Activated naive CD4-positive, alpha-beta T cell treated with anti-CD3 and anti-CD28 coated beads, Interleukin-2, amount 50 U/mL, for 72 hours (primary cell): ENCODE measurements around the gene POLR2C. TPM values are rescaled to one million over a fixed set of nuclear protein-coding genes. Genes with fewer than 3 reads are reported as not detected.
"Not testable (repeated sequence)": the region's sequence is repeated elsewhere in the genome, so short reads cannot be mapped to it uniquely, and the experiment has no call there.

Experiments
- ATAC-seq, 2 donors: fragments of 150-1000 bp; cut with Tn5 transposase; 2 replicates each; pipeline ENCODE4 v1.10.0; 2021; ENCODE audit warnings: mild to moderate bottlenecking in 2 of 2, moderate library complexity in 2 of 2
- DNase-seq, 2 donors: peaks; one replicate each; pipeline ENCODE4 v3.0.0; 2021 to 2022; ENCODE audit warnings: low spot score in 2 of 2
- H3K27ac Mint-ChIP-seq, 2 donors: one replicate each; pipeline ENCODE4 v1.8.0; 2022; ENCODE audit warnings: mild to moderate bottlenecking in 2 of 2, mixed read lengths in 2 of 2
- H3K36me3 Mint-ChIP-seq, 2 donors: one replicate each; pipeline ENCODE4 v1.8.0; 2022; ENCODE audit warnings: mixed read lengths in 2 of 2
- H3K9me3 Mint-ChIP-seq, 2 donors: one replicate each; pipeline ENCODE4 v1.8.0; 2022; ENCODE audit warnings: mixed read lengths in 2 of 2
- total RNA-seq, 2 donors: library from RNA; stranded (reverse); gene quantifications; one replicate each; pipeline ENCODE4 v1.2.3, GENCODE V29; 2022

The POLR2C gene
- 10 to 100 TPM; 64.3 to 65.3 TPM for total RNA-seq

DNA sequence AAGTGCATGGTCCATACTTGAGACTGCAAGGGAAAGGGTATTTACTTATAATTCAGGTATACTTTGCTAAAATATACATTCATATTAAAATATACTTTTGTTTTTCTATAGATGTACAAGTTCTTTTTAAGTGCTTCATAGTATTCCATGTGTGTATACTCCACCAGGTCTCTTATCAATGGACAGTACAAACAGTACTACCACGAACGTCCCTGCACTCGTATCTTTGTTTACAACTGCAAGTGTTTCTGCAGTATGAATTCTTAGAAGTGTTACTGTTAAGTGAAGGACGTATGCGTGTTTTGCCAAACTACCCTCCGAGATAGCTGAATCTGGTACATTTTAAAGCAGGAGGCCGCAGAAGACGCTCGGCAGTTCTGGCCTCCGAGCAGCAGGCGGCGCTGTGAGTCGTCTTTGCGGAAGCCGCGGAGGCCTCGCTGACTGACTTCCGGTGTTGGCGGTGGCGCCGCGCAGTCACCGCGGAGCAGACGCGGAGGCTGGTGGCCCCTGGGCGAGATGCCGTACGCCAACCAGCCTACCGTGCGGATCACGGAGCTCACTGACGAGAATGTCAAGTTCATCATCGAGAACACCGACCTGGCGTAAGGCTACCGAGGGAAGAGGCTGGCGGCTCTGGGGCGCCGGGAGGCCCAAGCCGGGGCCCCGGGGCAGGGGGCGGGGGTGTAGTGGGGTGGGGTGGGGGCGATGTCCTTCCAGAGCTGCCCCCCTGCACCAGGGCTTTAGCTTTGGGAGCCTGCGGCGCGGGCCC is at the start of gene POLR2C:
Gene POLR2C, plus strand, starts transcription at position 471 of the 769 bp plus-strand sequence. Its CDS starts 46 bp downstream, at position 517.
- no peaks in the 10 kb centered on the region for H3K9me3 Mint-ChIP-seq
- DNase-seq (peak; percentile 90 to 97), ATAC-seq (peak; percentile 98 to 99)
- H3K36me3 Mint-ChIP-seq: peaks cover 11 to 20% of the 10 kb centered on the region in 2 donors
- H3K27ac Mint-ChIP-seq: peak within 1 kb of the TSS; percentile 73 to 98

DNA sequence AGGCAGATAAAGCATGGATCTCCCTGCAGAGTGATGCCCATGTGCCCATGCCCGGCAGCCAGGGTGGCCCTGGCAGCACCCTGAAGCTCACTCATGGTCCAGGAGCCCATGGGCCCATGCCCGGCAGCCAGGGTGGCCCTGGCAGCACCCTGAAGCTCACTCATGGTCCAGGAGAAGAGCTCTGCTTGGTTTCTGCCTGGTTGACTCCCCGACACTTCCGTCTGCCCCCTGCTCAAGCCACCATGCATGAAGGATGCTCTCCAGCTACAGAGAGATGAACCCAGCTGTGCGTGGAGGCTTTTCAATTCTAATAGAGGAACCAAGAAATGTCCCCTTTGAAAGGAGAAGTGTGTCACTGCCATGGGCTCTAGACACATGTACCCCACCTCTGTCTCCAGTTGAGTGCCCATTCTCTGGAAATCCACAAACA is 49.2 kb upstream of the POLR2C start:
- Mint-ChIP-seq H3K9me3 (no peaks in the 10 kb centered on the region), H3K27ac (no peak overlapping the region), H3K36me3 (no peaks in the 10 kb centered on the region)
- no peak for DNase-seq
- ATAC-seq: no peak

DNA sequence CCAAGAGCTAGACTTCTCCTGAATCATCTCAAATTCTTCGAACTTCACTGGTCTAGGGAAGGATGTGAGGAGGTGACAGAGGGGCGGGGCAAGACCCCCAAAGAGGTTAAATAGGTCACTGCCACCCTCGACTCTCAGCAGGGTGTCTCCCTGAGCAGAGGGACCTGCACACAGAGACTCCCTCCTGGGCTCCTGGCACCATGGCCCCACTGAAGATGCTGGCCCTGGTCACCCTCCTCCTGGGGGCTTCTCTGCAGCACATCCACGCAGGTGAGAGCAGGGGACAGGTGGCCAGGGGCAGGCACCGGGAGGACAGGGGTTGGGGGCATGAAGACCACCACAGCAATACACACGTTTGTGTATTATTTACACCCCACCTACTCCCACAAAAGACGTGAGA is 48.7 kb upstream of the POLR2C start:
- ATAC-seq (no peak), DNase-seq (no peak)
- no peak overlapping the region for H3K27ac Mint-ChIP-seq
- H3K9me3 Mint-ChIP-seq: no peaks in the 10 kb centered on the region
- no peaks in the 10 kb centered on the region for H3K36me3 Mint-ChIP-seq

- Mint-ChIP-seq H3K36me3 (no peaks in the 10 kb centered on the region), H3K27ac (no peak overlapping the region), H3K9me3 (no peaks in the 10 kb centered on the region)
- DNase-seq (no peak), ATAC-seq (no peak)
These were observed 46.4 kb upstream of the POLR2C start for GRCh38 chr16:57416084-57416483.

GRCh38 chr16:57419506-57419905 is 43.0 kb upstream of the POLR2C start:
- ATAC-seq: no peak
- Mint-ChIP-seq H3K27ac (peak overlapping the region in 1 of 2 donors; percentile 98), H3K9me3 (no peaks in the 10 kb centered on the region), H3K36me3 (no peaks in the 10 kb centered on the region)
- DNase-seq: no peak

GRCh38 chr16:57422026-57422944 is 40.2 kb upstream of the POLR2C start:
- Mint-ChIP-seq H3K36me3 (no peaks in the 10 kb centered on the region), H3K27ac (peak overlapping the region; percentile 2 to 60), H3K9me3 (no peaks in the 10 kb centered on the region)
- ATAC-seq (no peak), DNase-seq (peak in 1 of 2 donors; percentile 34)

- DNase-seq: no peak
- Mint-ChIP-seq H3K36me3 (peaks cover 0 to 4% of the 10 kb centered on the region in 2 donors), H3K9me3 (no peaks in the 10 kb centered on the region), H3K27ac (no peak overlapping the region)
- no peak for ATAC-seq
These were observed 39.3 kb upstream of the POLR2C start for GRCh38 chr16:57423152-57423551.

GRCh38 chr16:57424583-57424982 is 37.9 kb upstream of the POLR2C start:
- Mint-ChIP-seq H3K36me3 (peaks cover 0 to 4% of the 10 kb centered on the region in 2 donors), H3K9me3 (no peaks in the 10 kb centered on the region), H3K27ac (peak overlapping the region in 1 of 2 donors; percentile 70)
- DNase-seq: no peak
- no peak for ATAC-seq

DNA sequence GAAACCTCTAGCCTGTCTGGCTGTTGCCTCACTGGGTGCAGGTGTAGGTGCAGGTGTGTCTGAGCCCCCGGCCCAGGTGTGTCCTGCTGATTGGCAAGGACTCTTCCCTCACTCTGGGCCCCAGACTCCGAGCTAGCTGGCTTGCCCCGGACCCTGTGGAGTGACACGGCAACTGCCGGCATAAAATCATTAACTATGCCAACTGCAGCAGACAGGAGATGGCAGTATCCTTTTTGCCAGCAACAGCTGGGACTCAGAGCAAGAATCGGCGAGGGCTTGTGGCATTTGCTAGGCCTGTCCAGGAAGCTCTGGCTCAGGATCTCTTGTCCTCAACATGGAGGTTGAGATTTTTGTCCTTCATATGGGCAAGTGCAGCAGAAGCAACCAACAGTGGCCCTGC is 36.1 kb upstream of the POLR2C start:
- no peaks in the 10 kb centered on the region for H3K9me3 Mint-ChIP-seq

GRCh38 chr16:57427307-57427706 is 35.2 kb upstream of the POLR2C start:
- peaks cover 11 to 12% of the 10 kb centered on the region in 2 donors for H3K36me3 Mint-ChIP-seq
- DNase-seq (no peak), ATAC-seq (no peak)
- peak overlapping the region in 1 of 2 donors; percentile 65 for H3K27ac Mint-ChIP-seq
- no peaks in the 10 kb centered on the region for H3K9me3 Mint-ChIP-seq

More for the DNA sequence above, 36.1 kb upstream of the POLR2C start:
- ATAC-seq (no peak), DNase-seq (no peak)
- peaks cover 11 to 12% of the 10 kb centered on the region in 2 donors for H3K36me3 Mint-ChIP-seq
- no peak overlapping the region for H3K27ac Mint-ChIP-seq

- ATAC-seq (no peak), DNase-seq (no peak)
- Mint-ChIP-seq H3K9me3 (no peaks in the 10 kb centered on the region), H3K36me3 (peaks cover 11 to 12% of the 10 kb centered on the region in 2 donors), H3K27ac (peak overlapping the region in 1 of 2 donors; percentile 65)
These were observed 34.7 kb upstream of the POLR2C start for GRCh38 chr16:57427824-57428223.

DNA sequence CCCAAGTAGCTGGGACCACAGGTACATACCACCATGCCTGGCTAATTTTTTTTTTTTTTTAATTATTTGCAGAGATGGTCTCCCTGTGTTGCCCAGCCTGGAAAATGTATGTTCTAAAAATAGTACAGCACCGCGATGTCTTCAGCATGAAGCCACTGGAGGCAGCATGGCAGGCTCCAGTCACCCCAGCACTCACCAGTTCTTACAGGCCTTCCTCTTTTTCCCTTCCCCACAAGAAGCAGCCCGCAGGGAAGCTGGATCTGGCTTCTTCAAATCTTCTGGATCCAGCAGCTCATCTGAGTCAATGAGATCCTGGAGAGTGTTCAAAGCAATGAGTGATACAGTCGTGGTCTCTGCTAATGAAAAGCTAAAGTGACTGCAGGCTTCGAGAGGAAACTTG is 31.5 kb upstream of the POLR2C start:
- Mint-ChIP-seq H3K9me3 (no peaks in the 10 kb centered on the region), H3K36me3 (peaks cover 17% of the 10 kb centered on the region in 2 donors), H3K27ac (peak overlapping the region in 1 of 2 donors; percentile 62)
- ATAC-seq (no peak), DNase-seq (no peak)

GRCh38 chr16:57432505-57432904 is 30.0 kb upstream of the POLR2C start:
- Mint-ChIP-seq H3K36me3 (peaks cover 16 to 17% of the 10 kb centered on the region in 2 donors), H3K27ac (peak overlapping the region in 1 of 2 donors; percentile 88), H3K9me3 (no peaks in the 10 kb centered on the region)
- ATAC-seq (no peak), DNase-seq (no peak)

- ATAC-seq: no peak
- H3K9me3 Mint-ChIP-seq: no peaks in the 10 kb centered on the region
- DNase-seq: no peak
- H3K36me3 Mint-ChIP-seq: peaks cover 13 to 17% of the 10 kb centered on the region in 2 donors
- H3K27ac Mint-ChIP-seq: peak overlapping the region; percentile 58 to 88
These were observed 29.5 kb upstream of the POLR2C start for GRCh38 chr16:57432989-57433388.

DNA sequence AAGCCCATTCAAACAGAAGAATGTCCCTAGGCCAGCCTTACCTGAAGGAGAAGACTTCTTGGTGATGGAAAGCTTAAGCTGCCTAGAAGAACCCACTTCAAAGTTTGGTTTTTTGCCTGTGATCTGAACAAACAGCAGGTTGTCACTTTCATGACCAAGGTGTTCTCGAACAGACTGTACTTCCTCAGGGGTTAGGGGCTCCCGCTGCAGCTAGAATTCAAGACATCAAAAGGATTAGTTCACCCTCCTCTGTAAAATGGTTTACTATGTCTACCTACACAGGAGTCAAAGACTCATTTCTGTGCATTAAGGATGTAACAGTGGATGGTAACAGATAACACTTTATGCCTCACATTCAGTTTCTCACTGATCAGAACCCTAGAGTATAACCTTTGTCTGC is 28.5 kb upstream of the POLR2C start:
- peak overlapping the region; percentile 29 to 58 for H3K27ac Mint-ChIP-seq
- peaks cover 13 to 23% of the 10 kb centered on the region in 2 donors for H3K36me3 Mint-ChIP-seq
- ATAC-seq: no peak
- H3K9me3 Mint-ChIP-seq: no peaks in the 10 kb centered on the region
- DNase-seq: no peak

DNA sequence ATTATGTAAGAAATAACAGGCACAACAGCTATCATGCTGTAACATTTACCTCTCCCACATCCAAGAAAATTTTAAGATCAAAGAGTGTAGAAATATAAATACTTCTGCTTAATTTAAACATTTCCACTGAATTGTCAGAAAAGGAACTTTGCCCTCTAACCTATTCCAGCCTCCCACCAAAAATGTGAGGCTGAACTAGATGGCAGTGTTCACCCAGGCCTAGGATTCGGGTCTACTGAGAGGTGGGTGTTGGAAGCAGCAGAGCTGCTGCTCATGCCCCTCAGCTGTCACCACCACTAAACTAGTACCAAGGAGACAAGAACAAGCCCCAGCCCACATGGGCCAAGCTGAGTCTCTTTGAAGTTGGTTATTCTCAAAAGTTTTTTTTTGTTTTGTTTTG is 26.6 kb upstream of the POLR2C start:
- ATAC-seq (no peak), DNase-seq (no peak)
- H3K36me3 Mint-ChIP-seq: peaks cover 22 to 32% of the 10 kb centered on the region in 2 donors
- no peaks in the 10 kb centered on the region for H3K9me3 Mint-ChIP-seq
- H3K27ac Mint-ChIP-seq: peak overlapping the region in 1 of 2 donors; percentile 47

DNA sequence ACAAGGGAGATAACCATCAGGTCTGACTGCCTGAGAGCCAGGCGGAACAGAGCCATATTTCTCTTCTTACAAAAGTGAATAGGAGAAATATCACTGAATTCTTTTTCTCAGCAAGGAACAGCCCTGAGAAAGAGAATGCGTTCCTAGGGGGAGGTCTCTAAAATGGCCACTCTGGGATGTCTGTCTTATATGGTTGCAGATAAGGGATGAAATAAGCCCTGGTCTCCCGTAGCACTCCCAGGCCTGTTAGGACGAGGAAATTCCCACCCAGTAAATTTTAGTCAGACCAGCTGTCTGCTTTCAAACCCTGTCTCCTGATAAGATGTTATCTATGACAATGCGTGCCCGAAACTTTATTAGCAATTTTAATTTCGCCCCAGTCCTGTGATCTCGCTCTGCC is 22.5 kb upstream of the POLR2C start:
- H3K36me3 Mint-ChIP-seq: peaks cover 27 to 35% of the 10 kb centered on the region in 2 donors
- ATAC-seq, H3K27ac Mint-ChIP-seq, DNase-seq, H3K9me3 Mint-ChIP-seq: not testable (repeated sequence)
